WTC11 (cell line): ENCODE results near the gene PPP1R10. TPM values are rescaled to one million over a fixed set of nuclear protein-coding genes. Genes with fewer than 3 reads are reported as not detected.
A peak's percentile ranks its signal among the peaks of the same experiment; 100 is the strongest.

Experiments
- AFF4 ChIP-seq: sonication (generic); formaldehyde crosslinking; IDR thresholded peaks from 2 replicates; pipeline ENCODE4 v1.8.1; 2023; ENCODE audit warnings: mild to moderate bottlenecking, missing genetic modification reagents, borderline replicate concordance
- ARID4B ChIP-seq: sonication (generic); formaldehyde crosslinking; IDR thresholded peaks from 2 replicates; pipeline ENCODE4 v1.8.0; 2023; ENCODE audit warnings: missing genetic modification reagents, mild to moderate bottlenecking, borderline replicate concordance
- CDX4 ChIP-seq: fragments of 250-450 bp; sonication (Bioruptor Pico); IDR thresholded peaks from 2 replicates; pipeline ENCODE4 v1.9.0; 2021; ENCODE audit warnings: moderate library complexity, mild to moderate bottlenecking, inconsistent platforms, borderline replicate concordance
- E2F1 ChIP-seq: sonication (generic); formaldehyde crosslinking; IDR thresholded peaks from 2 replicates; pipeline ENCODE4 v1.8.0; 2022; ENCODE audit warnings: mild to moderate bottlenecking, missing genetic modification reagents
- EMX1 ChIP-seq: fragments of 250-450 bp; sonication (Bioruptor Pico); IDR thresholded peaks from 2 replicates; pipeline ENCODE4 v1.8.0; 2021; ENCODE audit warnings: mild to moderate bottlenecking
- ESRRA ChIP-seq: sonication (generic); formaldehyde crosslinking; IDR thresholded peaks from 2 replicates; pipeline ENCODE4 v1.8.1; 2022; ENCODE audit warnings: mild to moderate bottlenecking, missing genetic modification reagents, borderline replicate concordance
- FOXK1 ChIP-seq: sonication (generic); formaldehyde crosslinking; IDR thresholded peaks from 2 replicates; pipeline ENCODE4 v1.8.0; 2022; ENCODE audit warnings: mild to moderate bottlenecking, moderate library complexity, missing genetic modification reagents
- IRF2 ChIP-seq: sonication (generic); formaldehyde crosslinking; IDR thresholded peaks from 2 replicates; pipeline ENCODE4 v1.8.0; 2022; ENCODE audit warnings: low read depth, missing genetic modification reagents, borderline replicate concordance
- NFE2L1 ChIP-seq: sonication (generic); formaldehyde crosslinking; IDR thresholded peaks from 2 replicates; pipeline ENCODE4 v1.8.1; 2023; ENCODE audit warnings: missing genetic modification reagents
- NFYB ChIP-seq: sonication (generic); formaldehyde crosslinking; conservative IDR thresholded peaks from 2 replicates; pipeline ENCODE4 v1.8.0; 2022; ENCODE audit warnings: low read depth, missing genetic modification reagents
- NR2C2 ChIP-seq: sonication (generic); formaldehyde crosslinking; IDR thresholded peaks from 2 replicates; pipeline ENCODE4 v1.8.0; 2022; ENCODE audit warnings: mild to moderate bottlenecking, missing genetic modification reagents
- PRDM15 ChIP-seq: sonication (generic); formaldehyde crosslinking; IDR thresholded peaks from 2 replicates; pipeline ENCODE4 v1.8.0; 2022; ENCODE audit warnings: missing genetic modification reagents
- SMAD4 ChIP-seq: sonication (generic); formaldehyde crosslinking; IDR thresholded peaks from 2 replicates; pipeline ENCODE4 v1.8.0; 2022; ENCODE audit warnings: mild to moderate bottlenecking, missing genetic modification reagents
- SOX15 ChIP-seq: fragments of 250-450 bp; sonication (Bioruptor Pico); IDR thresholded peaks from 2 replicates; pipeline ENCODE4 v1.9.0; 2021; ENCODE audit warnings: mild to moderate bottlenecking
- TCF7 ChIP-seq: sonication (generic); formaldehyde crosslinking; IDR thresholded peaks from 2 replicates; pipeline ENCODE4 v1.8.0; 2022; ENCODE audit warnings: mild to moderate bottlenecking, low read depth, missing genetic modification reagents, moderate library complexity
- TEAD1 ChIP-seq: sonication (generic); formaldehyde crosslinking; IDR thresholded peaks from 2 replicates; pipeline ENCODE4 v1.8.0; 2022; ENCODE audit warnings: mild to moderate bottlenecking, missing genetic modification reagents
- TP53 ChIP-seq: sonication (generic); formaldehyde crosslinking; IDR thresholded peaks from 2 replicates; pipeline ENCODE4 v1.8.1; 2023; ENCODE audit warnings: mild to moderate bottlenecking, missing genetic modification reagents
- ZNF138 ChIP-seq: sonication (generic); formaldehyde crosslinking; conservative IDR thresholded peaks from 2 replicates; pipeline ENCODE4 v1.8.1; 2022; ENCODE audit warnings: mild to moderate bottlenecking, moderate library complexity, missing genetic modification reagents
- ZNF219 ChIP-seq: sonication (generic); formaldehyde crosslinking; IDR thresholded peaks from 2 replicates; pipeline ENCODE4 v1.8.0; 2023; ENCODE audit warnings: missing genetic modification reagents, mild to moderate bottlenecking, borderline replicate concordance
- ZNF232 ChIP-seq: sonication (generic); formaldehyde crosslinking; IDR thresholded peaks from 2 replicates; pipeline ENCODE4 v1.8.0; 2022; ENCODE audit warnings: mild to moderate bottlenecking, missing genetic modification reagents
- ZNF281 ChIP-seq: sonication (generic); formaldehyde crosslinking; IDR thresholded peaks from 2 replicates; pipeline ENCODE4 v1.8.0; 2023; ENCODE audit warnings: mild to moderate bottlenecking, missing genetic modification reagents
- ZNF671 ChIP-seq: fragments of 250-450 bp; sonication (Bioruptor Pico); IDR thresholded peaks from 2 replicates; pipeline ENCODE4 v1.8.0; 2021; ENCODE audit warnings: mild to moderate bottlenecking
- total RNA-seq: library from RNA; stranded (reverse); gene quantifications from 3 replicates; pipeline ENCODE4 v1.2.3, GENCODE V29; 2021

Gene PPP1R10
- total RNA-seq, 1 experiment from 2014 or later = 83.1 TPM

DNA sequence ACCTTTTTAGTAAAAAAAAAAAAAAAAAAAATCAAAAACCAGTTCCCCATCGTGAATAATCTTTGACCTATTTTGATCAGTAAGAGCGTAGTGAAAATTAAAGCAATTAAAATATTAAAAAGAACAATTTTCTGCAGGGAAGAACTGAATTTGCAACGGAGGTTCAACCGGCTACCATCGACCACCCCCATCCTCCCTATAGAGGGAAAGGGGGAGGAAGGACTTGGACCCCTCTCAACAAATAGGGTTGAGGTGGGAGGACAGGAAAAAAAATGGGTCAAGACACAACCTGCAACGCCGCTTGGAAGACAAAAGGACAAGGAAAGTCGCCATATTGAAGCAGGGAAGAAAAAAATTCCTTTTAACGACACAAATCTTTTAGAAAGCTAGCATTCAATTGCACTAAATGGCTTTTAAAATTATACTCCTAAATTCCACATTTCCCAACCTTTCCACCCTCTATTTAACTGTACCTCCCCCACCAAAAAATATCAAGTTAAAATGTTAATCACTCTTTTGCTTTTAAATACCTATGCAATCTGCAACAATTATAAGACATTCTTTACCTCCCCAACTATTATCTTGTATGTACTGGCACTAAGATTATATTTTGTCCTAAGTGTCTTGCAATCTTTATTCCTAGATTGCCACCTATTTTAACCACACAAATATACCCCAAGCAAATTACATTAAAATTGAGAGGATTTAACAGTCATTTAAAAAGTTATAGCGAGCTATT is 1.7 kb downstream of the PPP1R10 start (continued):
- no peak for TF ChIP-seq E2F1 (CRISPR knock-in tag)
- TF ChIP-seq FOXK1 (CRISPR knock-in tag) = no peak
- TF ChIP-seq ZNF281 (CRISPR knock-in tag) = no peak
- no peak for TF ChIP-seq NFYB (CRISPR knock-in tag)
- TF ChIP-seq SOX15 (CRISPR knock-in tag) = no peak
- TF ChIP-seq ZNF232 (CRISPR knock-in tag) = no peak
- TF ChIP-seq CDX4 (CRISPR knock-in tag) = peak; percentile 92
- no peak for TF ChIP-seq IRF2 (CRISPR knock-in tag)
- TF ChIP-seq TCF7 = no peak
- TF ChIP-seq ZNF219 (CRISPR knock-in tag) = no peak
- no peak for TF ChIP-seq NR2C2 (CRISPR knock-in tag)
- no peak for TF ChIP-seq ARID4B
- TF ChIP-seq ESRRA (CRISPR knock-in tag) = no peak
- TF ChIP-seq TP53 (CRISPR knock-in tag) = no peak
- no peak for TF ChIP-seq AFF4 (CRISPR knock-in tag)
- TF ChIP-seq TEAD1 = no peak
- peak; percentile 95 for TF ChIP-seq EMX1 (CRISPR knock-in tag)
- TF ChIP-seq PRDM15 (CRISPR knock-in tag) = no peak
- TF ChIP-seq NFE2L1 (CRISPR knock-in tag) = no peak
- TF ChIP-seq ZNF138 = no peak
- peak; percentile 86; the same call in 1 of the 2 replicates for TF ChIP-seq ZNF671
- no peak for TF ChIP-seq SMAD4
